Adrenal gland (tissue), 12 donors: ENCODE results near the gene NFILZ. TPM values are rescaled to one million over a fixed set of nuclear protein-coding genes. Genes with fewer than 3 reads are reported as not detected.

Experiments used
- DNase-seq, 7 donors: peaks; one replicate each; pipeline ENCODE4 v3.0.0-alpha.2; 2019 to 2020
- H3K27ac ChIP-seq, 5 donors: fragments of 200-600 bp; sonication (generic) in 4 of 5; 1 replicate in 3 of 5; 2 replicates in 2 of 5; pipeline versions ENCODE4 v1.5.1 to v1.8.0; 2016 to 2020; ENCODE audit warnings: mild to moderate bottlenecking in 1 of 5
- H3K27me3 ChIP-seq: fragments of 200-600 bp; 2 replicates; pipeline ENCODE4 v1.8.0; 2021
- H3K36me3 ChIP-seq, 2 donors: fragments of 200-600 bp; replicated peaks in 1 of 2; 1 replicate in 1 of 2; 2 replicates in 1 of 2; pipeline versions ENCODE4 v1.5.1 to v1.8.0; 2018 to 2022
- H3K4me1 ChIP-seq, 2 donors: fragments of 200-600 bp; replicated peaks in 1 of 2; 1 replicate in 1 of 2; 2 replicates in 1 of 2; pipeline versions ENCODE4 v1.5.1 to v1.8.0; 2018 to 2021
- H3K4me3 ChIP-seq, 4 donors: fragments of 200-600 bp; sonication (generic) in 3 of 4; one replicate each; pipeline ENCODE4 v1.5.1; 2016 to 2018
- H3K9me3 ChIP-seq, 3 donors: fragments of 200-600 bp; sonication (generic) in 1 of 3; replicated peaks in 1 of 3; 1 replicate in 2 of 3; 2 replicates in 1 of 3; pipeline versions ENCODE4 v1.5.1 to v1.8.0; 2016 to 2021
- CTCF ChIP-seq, 6 experiments: fragments of 450-650 bp in 4 of 6; fragments of 200-600 bp in 2 of 6; sonication (generic) in 1 of 6; IDR thresholded peaks; 1 replicate in 5 of 6; 2 replicates in 1 of 6; pipeline versions ENCODE4 v1.5.1 to v1.8.0; 2016 to 2021; ENCODE audit warnings: antibody characterized with exemption in 6 of 6, mild to moderate bottlenecking in 2 of 6, moderate library complexity in 1 of 6
- POLR2A ChIP-seq, 2 donors: fragments of 450-650 bp; IDR thresholded peaks; one replicate each; pipeline ENCODE4 v1.6.1; 2017; ENCODE audit warnings: antibody characterized with exemption in 2 of 2, mild to moderate bottlenecking in 2 of 2, moderate library complexity in 1 of 2
- WGBS, 4 donors: extraction: QIAGEN DNeasy Blood & Tissue Kit in 2 of 4; methylation state at CpG; one replicate each; pipeline versions ENCODE4 v1.1.5 to v1.1.7; 2013 to 2017; 5-methylcytosine and 5-hydroxymethylcytosine counted together
- intact Hi-C, 2 donors: fragments of 100-400 bp; cut with DNase I; formaldehyde crosslinking; loops; one replicate each; pipeline versions ENCODE4 v1.14.1 to v1.15.0; 2022 to 2023
- polyA plus RNA-seq, 3 donors: library from polyadenylated mRNA; stranded (reverse); fragments of 200-250 nt in 2 of 3; fragments of 350-450 nt in 1 of 3; fragmentation: Illumina TruSeq in 1 of 3; extraction: RNeasy Lipid Tissue Mini Kit (QIAGEN cat#74804) in 1 of 3; gene quantifications; one replicate each; pipeline ENCODE4 v1.2.3, GENCODE V29; 2013 to 2014
- total RNA-seq, 9 donors: library from RNA; depleted of rRNA in 4 of 9; stranded (reverse); fragments of >200 nt in 4 of 9; fragments of 120-200 nt in 1 of 9; fragmentation: NEBNext Ultra II Directional in 1 of 9; extraction: Animal tissue kit (Norgen Biotek cat#: 25700) in 1 of 9; gene quantifications; one replicate each; pipeline versions ENCODE4 v1.1.0 to v1.2.4, GENCODE V29; 2013 to 2023
- donor health status: healthy with polysubstance abuse.
- donor health status: Bipolar disorder and iron deficiency.
- donor health status: DM: yes; HTN: yes; CAD: no.
- donor health status: DM: no; HTN: no; CAD: no.
- donor health status: DM: no; HTN: no; CAD: no.
- donor health status: DM: yes; HTN: yes; CAD: no.

NFILZ gene
- total and polyA plus RNA-seq, 12 donors, result not detected

- intact Hi-C loops, result loop anchor here (2.0 to 10.0 kb wide), 3 partner anchors 39 to 423 kb away; partner anchors contain the start of gene ACTL9 (in 1 of the 2)
- Histone ChIP-seq H3K4me1 (no peaks in the 10 kb centered on the region), H3K27ac (no peak overlapping the region), H3K4me3 (no peak overlapping the region), H3K27me3 (peaks cover 5% of the 10 kb centered on the region), H3K9me3 (no peaks in the 10 kb centered on the region), H3K36me3 (no peaks in the 10 kb centered on the region)
- WGBS, 4 donors, result 61 to 79% (median 70%) methylated on average over 5 of the region's 5 CpGs
- no peak for DNase-seq
- TF ChIP-seq CTCF (IDR thresholded peaks at IDR 0.05) (no peak), POLR2A (IDR thresholded peaks at IDR 0.05) (no peak)
Measured at GRCh38 chr19:8657869-8658268, 27.4 kb downstream of the NFILZ start.

- no peak for DNase-seq
- WGBS, 4 donors, result 65 to 74% (median 66%) methylated on average over 3 to 7 of the region's 7 CpGs
- H3K36me3 ChIP-seq, result no peaks in the 10 kb centered on the region
- H3K4me1 ChIP-seq, result no peaks in the 10 kb centered on the region
- TF ChIP-seq POLR2A (IDR thresholded peaks at IDR 0.05) (no peak), CTCF (IDR thresholded peaks at IDR 0.05) (no peak)
- H3K27me3 ChIP-seq, result peaks cover 5% of the 10 kb centered on the region
- no peaks in the 10 kb centered on the region for H3K9me3 ChIP-seq
- no peak overlapping the region for H3K4me3 ChIP-seq
- intact Hi-C loops, result loop anchor here in 1 of 2 donors (5.0 to 10.0 kb wide), 2 partner anchors 37 to 415 kb away; partner anchors contain the start of gene ACTL9
- no peak overlapping the region for H3K27ac ChIP-seq
Measured at GRCh38 chr19:8659905-8660304, 29.5 kb downstream of the NFILZ start.

- H3K27ac ChIP-seq, result no peak overlapping the region
- DNase-seq, result no peak
- intact Hi-C loops, result no loop called here
- H3K27me3 ChIP-seq, result no peaks in the 10 kb centered on the region
- no peaks in the 10 kb centered on the region for H3K4me1 ChIP-seq
- H3K36me3 ChIP-seq, result no peaks in the 10 kb centered on the region
- 69 to 80% (median 75%) methylated on average over 4 of the region's 4 CpGs for WGBS, 4 donors
- H3K9me3 ChIP-seq, result no peaks in the 10 kb centered on the region
- no peak overlapping the region for H3K4me3 ChIP-seq
- no peak for TF ChIP-seq CTCF (IDR thresholded peaks at IDR 0.05)
- no peak for TF ChIP-seq POLR2A (IDR thresholded peaks at IDR 0.05)
Measured at GRCh38 chr19:8662263-8662662, 31.8 kb downstream of the NFILZ start.

GRCh38 chr19:8663920-8664670, 33.7 kb downstream of the NFILZ start:
- no peak overlapping the region for H3K27ac ChIP-seq
- no peaks in the 10 kb centered on the region for H3K27me3 ChIP-seq
- WGBS, 4 donors, result 30 to 52% (median 34%) methylated on average over 2 to 22 of the region's 22 CpGs
- no peaks in the 10 kb centered on the region for H3K4me1 ChIP-seq
- intact Hi-C loops, result no loop called here
- TF ChIP-seq CTCF (IDR thresholded peaks at IDR 0.05) (no peak), POLR2A (IDR thresholded peaks at IDR 0.05) (no peak)
- H3K9me3 ChIP-seq, result no peaks in the 10 kb centered on the region
- no peaks in the 10 kb centered on the region for H3K36me3 ChIP-seq
- no peak overlapping the region for H3K4me3 ChIP-seq
- DNase-seq, result peak in 2 of 7 donors; percentile 25 to 29
